Keratinocyte (primary cell): Measurements from ENCODE around the gene SLC4A9. TPM values are rescaled to one million over a fixed set of nuclear protein-coding genes. Genes with fewer than 3 reads are reported as not detected.

Experiments
- DNase-seq: peaks from one replicate; pipeline ENCODE4 v3.0.0-alpha.2; 2011; ENCODE audit warnings: low read depth, missing footprints, low spot score
- FAIRE-seq: peaks from 2 replicates; lab custom pipeline; 2011; peaks lifted over from hg19 to GRCh38; lab: Jason Lieb, UNC
- H2AFZ ChIP-seq: 2 replicates; pipeline ENCODE4 v1.6.0; 2012; ENCODE audit warnings: low read length, control low read depth, inconsistent platforms; ENCODE audit not compliant: control insufficient read depth
- H3K27ac ChIP-seq: 2 replicates; pipeline ENCODE4 v1.5.1; 2011; ENCODE audit warnings: low read length; ENCODE audit not compliant: control insufficient read depth, insufficient read depth
- H3K27me3 ChIP-seq: 3 replicates; pipeline ENCODE4 v1.6.0; 2011; ENCODE audit warnings: low read length; ENCODE audit not compliant: control insufficient read depth, insufficient read depth; ENCODE audit errors: extremely low read depth
- H3K36me3 ChIP-seq, 2 experiments: 2 replicates in 1 of 2; 3 replicates in 1 of 2; pipeline ENCODE4 v1.5.1; 2011; ENCODE audit warnings: low read length in 2 of 2, mild to moderate bottlenecking in 1 of 2; ENCODE audit not compliant: control insufficient read depth in 2 of 2, insufficient read depth in 2 of 2; ENCODE audit errors: extremely low read depth in 1 of 2
- H3K4me1 ChIP-seq: 3 replicates; pipeline ENCODE4 v1.5.1; 2011; ENCODE audit warnings: low read length; ENCODE audit not compliant: control insufficient read depth, insufficient read depth; ENCODE audit errors: extremely low read depth
- H3K4me2 ChIP-seq: 3 replicates; pipeline ENCODE4 v1.6.0; 2011; ENCODE audit warnings: low read depth, low read length; ENCODE audit not compliant: control insufficient read depth, insufficient read depth; ENCODE audit errors: extremely low read depth
- H3K4me3 ChIP-seq, 3 experiments: fragments of 200-600 bp in 1 of 3; sonication (generic) in 1 of 3; 2 replicates in 2 of 3; 3 replicates in 1 of 3; pipeline ENCODE4 v1.5.1; 2011 to 2016; ENCODE audit warnings: low read length in 3 of 3, mild to moderate bottlenecking in 3 of 3, control low read depth in 2 of 3, inconsistent platforms in 1 of 3, low read depth in 1 of 3, mixed read lengths in 1 of 3, mixed run types in 1 of 3, moderate library complexity in 1 of 3; ENCODE audit not compliant: control insufficient read depth in 2 of 3, insufficient read depth in 2 of 3; ENCODE audit errors: extremely low read depth in 1 of 3
- H3K79me2 ChIP-seq: 2 replicates; pipeline ENCODE4 v1.6.0; 2012; ENCODE audit warnings: low read length; ENCODE audit not compliant: control insufficient read depth, insufficient read depth
- H3K9ac ChIP-seq: 3 replicates; pipeline ENCODE4 v1.6.0; 2011; ENCODE audit warnings: low read length; ENCODE audit not compliant: control insufficient read depth, insufficient read depth; ENCODE audit errors: extremely low read depth
- H3K9me1 ChIP-seq: 3 replicates; pipeline ENCODE4 v1.6.0; 2011; ENCODE audit warnings: low read length; ENCODE audit not compliant: control insufficient read depth, insufficient read depth; ENCODE audit errors: extremely low read depth
- H3K9me3 ChIP-seq: 2 replicates; pipeline ENCODE4 v1.5.1; 2012; ENCODE audit warnings: low read depth, low read length; ENCODE audit not compliant: control insufficient read depth
- H4K20me1 ChIP-seq: 3 replicates; pipeline ENCODE4 v1.6.0; 2011; ENCODE audit warnings: low read length; ENCODE audit not compliant: control insufficient read depth, insufficient read depth; ENCODE audit errors: extremely low read depth
- CTCF ChIP-seq, 3 experiments: IDR thresholded peaks in 1 of 3; conservative IDR thresholded peaks in 1 of 3; optimal IDR thresholded peaks in 1 of 3; 2 replicates in 2 of 3; 3 replicates in 1 of 3; pipeline versions ENCODE3 to v1.5.1; 2011; ENCODE audit warnings: low read length in 3 of 3, mild to moderate bottlenecking in 3 of 3, moderate library complexity in 2 of 3, control low read depth in 1 of 3, inconsistent platforms in 1 of 3; ENCODE audit not compliant: insufficient read depth in 2 of 3; ENCODE audit errors: extremely low read depth in 1 of 3
- EZH2 ChIP-seq: IDR thresholded peaks from one replicate; pipeline ENCODE4 v1.6.1; 2012; ENCODE audit warnings: inconsistent platforms, mild to moderate bottlenecking, low read length, moderate library complexity
- dilution Hi-C: fragments of 300-500 bp; cut with MboI; formaldehyde crosslinking; loops from one replicate; pipeline ENCODE4 v1.7.0; 2020; ENCODE audit warnings: low sequenced_read_pairs; ENCODE audit not compliant: extremely low pct_ligation_motif_present
- polyA plus RNA-seq, 5 experiments: library from polyadenylated mRNA; depleted of rRNA in 3 of 5; stranded (reverse) in 3 of 5; stranded (forward) in 1 of 5; unstranded in 1 of 5; fragments of >200 nt; gene quantifications; 1 replicate in 1 of 5; 2 replicates in 3 of 5; 3 replicates in 1 of 5; pipeline versions ENCODE4 v1.2.1 to v1.2.3, GENCODE V29; 2011 to 2012; ENCODE audit warnings: missing spikeins in 2 of 5, low read depth in 1 of 5, low replicate concordance in 1 of 5

Gene SLC4A9
- polyA plus RNA-seq, 1 donor (not counting 4 experiments of a cell fraction or from before 2014, with no cell fraction given), result 0.07 TPM

GRCh38 chr5:140361901-140362300 lies 1.9 kb downstream of the SLC4A9 start:
- H3K9ac ChIP-seq, result no peak overlapping the region
- no peaks in the 10 kb centered on the region for H3K9me3 ChIP-seq
- DNase-seq, result no peak
- peaks cover 4% of the 10 kb centered on the region for H3K9me1 ChIP-seq
- no peak overlapping the region for H3K4me2 ChIP-seq
- peaks cover 31% of the 10 kb centered on the region for H3K4me1 ChIP-seq
- no peaks in the 10 kb centered on the region for H3K36me3 ChIP-seq
- H3K27me3 ChIP-seq, result no peaks in the 10 kb centered on the region
- no peaks in the 10 kb centered on the region for H4K20me1 ChIP-seq
- FAIRE-seq, result no peak
- no peak overlapping the region for H3K27ac ChIP-seq
- H3K79me2 ChIP-seq, result no peaks in the 10 kb centered on the region
- no peak overlapping the region for H3K4me3 ChIP-seq
- no peak for TF ChIP-seq EZH2
- TF ChIP-seq CTCF (optimal IDR thresholded peaks at IDR 0.05 in 1 of 3, IDR thresholded peaks at IDR 0.05 in 1 of 3, conservative IDR thresholded peaks at IDR 0.05 in 1 of 3; ENCODE audit: extremely low read depth in 1 of 3, insufficient read depth in 2 of 3, low read length in 3 of 3), result no peak
- dilution Hi-C loops, result no loop called here
- no peak overlapping the region for H2AFZ ChIP-seq

GRCh38 chr5:140362311-140362710 lies 2.3 kb downstream of the SLC4A9 start:
- H3K4me1 ChIP-seq, result peaks cover 31% of the 10 kb centered on the region
- peaks cover 4% of the 10 kb centered on the region for H3K9me1 ChIP-seq
- no peaks in the 10 kb centered on the region for H3K9me3 ChIP-seq
- no peaks in the 10 kb centered on the region for H3K36me3 ChIP-seq
- FAIRE-seq (no peak), DNase-seq (no peak)
- dilution Hi-C loops, result no loop called here
- no peaks in the 10 kb centered on the region for H3K27me3 ChIP-seq
- H4K20me1 ChIP-seq, result no peaks in the 10 kb centered on the region
- no peak overlapping the region for H2AFZ ChIP-seq
- H3K27ac ChIP-seq, result no peak overlapping the region
- no peak overlapping the region for H3K4me3 ChIP-seq
- H3K4me2 ChIP-seq, result no peak overlapping the region
- H3K9ac ChIP-seq, result no peak overlapping the region
- TF ChIP-seq CTCF (optimal IDR thresholded peaks at IDR 0.05 in 1 of 3, IDR thresholded peaks at IDR 0.05 in 1 of 3, conservative IDR thresholded peaks at IDR 0.05 in 1 of 3; ENCODE audit: extremely low read depth in 1 of 3, insufficient read depth in 2 of 3, low read length in 3 of 3) (no peak), EZH2 (no peak)
- no peaks in the 10 kb centered on the region for H3K79me2 ChIP-seq
